GM19193 (cell line): ENCODE measurements around the gene NFX1.

Experiments
- POLR2A ChIP-seq: IDR thresholded peaks from 4 replicates; pipeline ENCODE4 v1.6.1; 2011; ENCODE audit not compliant: insufficient read depth, insufficient read length; ENCODE audit errors: extremely low read depth

NFX1 gene

GRCh38 chr9:33403941-33404787 lies 113.8 kb downstream of the NFX1 start:
- TF ChIP-seq POLR2A: no peak

- no peak for TF ChIP-seq POLR2A
Measured at GRCh38 chr9:33404788-33405362, 114.6 kb downstream of the NFX1 start.

- TF ChIP-seq POLR2A: no peak
Measured at GRCh38 chr9:33407061-33407460, 116.7 kb downstream of the NFX1 start.

- TF ChIP-seq POLR2A: no peak
Measured at GRCh38 chr9:33408087-33408486, 117.8 kb downstream of the NFX1 start.

GRCh38 chr9:33414268-33414667 lies 124.0 kb downstream of the NFX1 start:
- no peak for TF ChIP-seq POLR2A

- TF ChIP-seq POLR2A: no peak
Measured at GRCh38 chr9:33414889-33415500, 124.7 kb downstream of the NFX1 start.

GRCh38 chr9:33415501-33416038 lies 125.3 kb downstream of the NFX1 start:
- no peak for TF ChIP-seq POLR2A

GRCh38 chr9:33416996-33417395 lies 126.7 kb downstream of the NFX1 start:
- TF ChIP-seq POLR2A: no peak

GRCh38 chr9:33418090-33418489 lies 127.8 kb downstream of the NFX1 start:
- no peak for TF ChIP-seq POLR2A

- TF ChIP-seq POLR2A: no peak
Measured at GRCh38 chr9:33419708-33420303, 129.5 kb downstream of the NFX1 start.
